ENCODE data around the gene IGBP1. TPM values are rescaled to one million over a fixed set of nuclear protein-coding genes. Genes with fewer than 3 reads are reported as not detected.

Gene IGBP1
- polyA plus RNA-seq, 1 of the 3 experiments (the other 2 are of a cell fraction): 49.4 TPM

DNA sequence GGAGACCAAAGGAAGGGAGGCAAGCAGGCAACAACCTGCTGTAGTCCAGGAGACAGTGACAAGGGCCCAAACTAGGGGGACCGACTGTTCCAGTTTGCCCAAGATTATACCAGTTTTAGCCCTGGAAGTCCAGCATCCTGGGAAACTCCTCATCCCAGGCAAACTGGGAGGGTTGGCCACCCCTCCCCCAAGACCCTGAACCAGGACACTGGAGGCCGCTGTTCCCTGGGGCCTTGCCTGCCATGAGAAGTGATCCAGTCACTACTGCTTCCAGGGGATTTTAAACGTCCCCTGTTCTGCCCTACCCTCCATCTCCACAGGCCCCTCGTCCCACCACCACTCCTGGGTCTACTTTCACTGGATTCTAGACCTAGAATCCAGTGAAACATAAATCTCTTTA is 39.7 kb downstream of the IGBP1 start:
- WGBS (ENCODE audit: low lambda C conversion rate): 30% methylated on average over 2 of the region's 4 CpGs
- no peaks in the 10 kb centered on the region for H3K36me3 ChIP-seq (replicated peaks in 1 of 2; ENCODE audit: control insufficient read depth in 1 of 2, insufficient read depth in 2 of 2, low read length in 1 of 2)
- H3K9me2 ChIP-seq: no peaks in the 10 kb centered on the region
- no peak overlapping the region for H3K9ac ChIP-seq
- H3K4me1 ChIP-seq (ENCODE audit: control insufficient read depth in 1 of 2, insufficient read depth in 2 of 2, low read depth in 1 of 2, low read length in 1 of 2): peaks cover 0 to 5% of the 10 kb centered on the region in 2 experiments; a peak in 2 of 4 replicates
- peaks cover 19% of the 10 kb centered on the region for H3F3A ChIP-seq (replicated peaks; ENCODE audit: insufficient read depth)
- DNase-seq: no peak
- H3K27me3 ChIP-seq (ENCODE audit: insufficient read depth): no peaks in the 10 kb centered on the region
- no peak overlapping the region for H3K27ac ChIP-seq (ENCODE audit: low read depth in 2 of 2, low read length in 1 of 2)
- H3K9me3 ChIP-seq: no peaks in the 10 kb centered on the region
- no peak overlapping the region for H3K4me3 ChIP-seq (ENCODE audit: low read depth in 2 of 2, low read length in 1 of 2)
- TF ChIP-seq RAD21 (IDR thresholded peaks at IDR 0.05; ENCODE audit: low read length) (no peak), YY1 (IDR thresholded peaks at IDR 0.05; ENCODE audit: low read depth) (no peak), EP300 (IDR thresholded peaks at IDR 0.05; ENCODE audit: borderline replicate concordance in 1 of 2, low read depth in 1 of 2, low read length in 1 of 2) (no peak), JUND (IDR thresholded peaks at IDR 0.05) (no peak), TAF1 (IDR thresholded peaks at IDR 0.05; ENCODE audit: borderline replicate concordance, low read depth, low read length) (no peak), SIN3A (IDR thresholded peaks at IDR 0.05; ENCODE audit: borderline replicate concordance, low read depth, low read length) (no peak), RXRA (IDR thresholded peaks at IDR 0.05; ENCODE audit: borderline replicate concordance, low read depth) (no peak), TCF12 (IDR thresholded peaks at IDR 0.05) (no peak)
- TF ChIP-seq, protein P1, sequence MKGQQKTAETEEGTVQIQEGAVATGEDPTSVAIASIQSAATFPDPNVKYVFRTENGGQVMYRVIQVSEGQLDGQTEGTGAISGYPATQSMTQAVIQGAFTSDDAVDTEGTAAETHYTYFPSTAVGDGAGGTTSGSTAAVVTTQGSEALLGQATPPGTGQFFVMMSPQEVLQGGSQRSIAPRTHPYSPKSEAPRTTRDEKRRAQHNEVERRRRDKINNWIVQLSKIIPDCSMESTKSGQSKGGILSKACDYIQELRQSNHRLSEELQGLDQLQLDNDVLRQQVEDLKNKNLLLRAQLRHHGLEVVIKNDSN (IDR thresholded peaks at IDR 0.05; ENCODE audit: borderline replicate concordance, low read depth): no peak
- TF ChIP-seq, protein P2, sequence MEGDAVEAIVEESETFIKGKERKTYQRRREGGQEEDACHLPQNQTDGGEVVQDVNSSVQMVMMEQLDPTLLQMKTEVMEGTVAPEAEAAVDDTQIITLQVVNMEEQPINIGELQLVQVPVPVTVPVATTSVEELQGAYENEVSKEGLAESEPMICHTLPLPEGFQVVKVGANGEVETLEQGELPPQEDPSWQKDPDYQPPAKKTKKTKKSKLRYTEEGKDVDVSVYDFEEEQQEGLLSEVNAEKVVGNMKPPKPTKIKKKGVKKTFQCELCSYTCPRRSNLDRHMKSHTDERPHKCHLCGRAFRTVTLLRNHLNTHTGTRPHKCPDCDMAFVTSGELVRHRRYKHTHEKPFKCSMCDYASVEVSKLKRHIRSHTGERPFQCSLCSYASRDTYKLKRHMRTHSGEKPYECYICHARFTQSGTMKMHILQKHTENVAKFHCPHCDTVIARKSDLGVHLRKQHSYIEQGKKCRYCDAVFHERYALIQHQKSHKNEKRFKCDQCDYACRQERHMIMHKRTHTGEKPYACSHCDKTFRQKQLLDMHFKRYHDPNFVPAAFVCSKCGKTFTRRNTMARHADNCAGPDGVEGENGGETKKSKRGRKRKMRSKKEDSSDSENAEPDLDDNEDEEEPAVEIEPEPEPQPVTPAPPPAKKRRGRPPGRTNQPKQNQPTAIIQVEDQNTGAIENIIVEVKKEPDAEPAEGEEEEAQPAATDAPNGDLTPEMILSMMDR (IDR thresholded peaks at IDR 0.05): no peak
- TF ChIP-seq, protein P3, sequence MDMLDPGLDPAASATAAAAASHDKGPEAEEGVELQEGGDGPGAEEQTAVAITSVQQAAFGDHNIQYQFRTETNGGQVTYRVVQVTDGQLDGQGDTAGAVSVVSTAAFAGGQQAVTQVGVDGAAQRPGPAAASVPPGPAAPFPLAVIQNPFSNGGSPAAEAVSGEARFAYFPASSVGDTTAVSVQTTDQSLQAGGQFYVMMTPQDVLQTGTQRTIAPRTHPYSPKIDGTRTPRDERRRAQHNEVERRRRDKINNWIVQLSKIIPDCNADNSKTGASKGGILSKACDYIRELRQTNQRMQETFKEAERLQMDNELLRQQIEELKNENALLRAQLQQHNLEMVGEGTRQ (IDR thresholded peaks at IDR 0.05; ENCODE audit: borderline replicate concordance, low read depth, low read length): no peak
- ChIA-PET CTCF (no interaction called here), POLR2A (no interaction called here)
- H3K4me2 ChIP-seq: no peak overlapping the region
- no peaks in the 10 kb centered on the region for H3K79me2 ChIP-seq (ENCODE audit: insufficient read depth)
- H2AFZ ChIP-seq (ENCODE audit: low read depth): no peak overlapping the region
- no peaks in the 10 kb centered on the region for H4K20me1 ChIP-seq (ENCODE audit: insufficient read depth)

DNA sequence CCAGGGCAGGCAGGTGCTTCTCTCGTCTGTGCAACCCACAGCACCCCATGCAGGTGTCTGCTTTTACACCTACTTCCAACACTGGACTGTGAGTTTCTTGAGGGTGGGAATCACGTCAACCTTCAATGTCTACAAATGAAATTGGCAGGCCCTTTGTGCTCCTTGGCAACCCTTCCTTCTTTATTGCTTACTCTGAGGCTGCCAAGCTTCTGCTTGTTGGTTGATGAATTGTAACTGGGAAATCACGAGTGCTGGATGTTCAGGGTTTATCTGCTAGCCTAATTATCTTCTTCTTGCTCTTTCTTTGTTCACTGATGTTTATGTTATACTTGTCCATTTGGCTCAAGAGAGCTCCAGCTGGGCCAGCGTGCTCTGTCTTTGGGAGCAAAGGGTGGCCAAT is 41.5 kb downstream of the IGBP1 start:
- H3K4me3 ChIP-seq (ENCODE audit: low read depth in 2 of 2, low read length in 1 of 2): no peak overlapping the region
- no peak overlapping the region for H3K9ac ChIP-seq
- no peaks in the 10 kb centered on the region for H3K79me2 ChIP-seq (ENCODE audit: insufficient read depth)
- no peaks in the 10 kb centered on the region for H4K20me1 ChIP-seq (ENCODE audit: insufficient read depth)
- TF ChIP-seq NFIC (IDR thresholded peaks at IDR 0.05; ENCODE audit: borderline replicate concordance): no peak
- no peak for TF ChIP-seq GABPA (IDR thresholded peaks at IDR 0.05; ENCODE audit: low read depth)
- TF ChIP-seq SIN3A (IDR thresholded peaks at IDR 0.05; ENCODE audit: borderline replicate concordance, low read depth, low read length): no peak
- TF ChIP-seq GATA2 (CRISPR knock-in tag; IDR thresholded peaks at IDR 0.05): no peak
- TF ChIP-seq, protein P3 (IDR thresholded peaks at IDR 0.05; ENCODE audit: borderline replicate concordance, low read depth, low read length): no peak
- TF ChIP-seq FOXJ3 (CRISPR knock-in tag; IDR thresholded peaks at IDR 0.05): no peak
- no peak for TF ChIP-seq MEF2A (IDR thresholded peaks at IDR 0.05; ENCODE audit: borderline replicate concordance, low read depth)
- TF ChIP-seq, protein P1 (IDR thresholded peaks at IDR 0.05; ENCODE audit: borderline replicate concordance, low read depth): no peak
- TF ChIP-seq, protein P4, sequence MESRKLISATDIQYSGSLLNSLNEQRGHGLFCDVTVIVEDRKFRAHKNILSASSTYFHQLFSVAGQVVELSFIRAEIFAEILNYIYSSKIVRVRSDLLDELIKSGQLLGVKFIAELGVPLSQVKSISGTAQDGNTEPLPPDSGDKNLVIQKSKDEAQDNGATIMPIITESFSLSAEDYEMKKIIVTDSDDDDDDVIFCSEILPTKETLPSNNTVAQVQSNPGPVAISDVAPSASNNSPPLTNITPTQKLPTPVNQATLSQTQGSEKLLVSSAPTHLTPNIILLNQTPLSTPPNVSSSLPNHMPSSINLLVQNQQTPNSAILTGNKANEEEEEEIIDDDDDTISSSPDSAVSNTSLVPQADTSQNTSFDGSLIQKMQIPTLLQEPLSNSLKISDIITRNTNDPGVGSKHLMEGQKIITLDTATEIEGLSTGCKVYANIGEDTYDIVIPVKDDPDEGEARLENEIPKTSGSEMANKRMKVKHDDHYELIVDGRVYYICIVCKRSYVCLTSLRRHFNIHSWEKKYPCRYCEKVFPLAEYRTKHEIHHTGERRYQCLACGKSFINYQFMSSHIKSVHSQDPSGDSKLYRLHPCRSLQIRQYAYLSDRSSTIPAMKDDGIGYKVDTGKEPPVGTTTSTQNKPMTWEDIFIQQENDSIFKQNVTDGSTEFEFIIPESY (IDR thresholded peaks at IDR 0.05; ENCODE audit: borderline replicate concordance, low read depth): no peak
- TF ChIP-seq NRF1 (IDR thresholded peaks at IDR 0.05; ENCODE audit: low read depth, low read length): no peak
- no peak for TF ChIP-seq POLR2AphosphoS5 (IDR thresholded peaks at IDR 0.05; ENCODE audit: low read depth, low read length)
- H3K4me2 ChIP-seq: peak overlapping the region; percentile 51; the same call in 1 of the 2 replicates
- H3K9me3 ChIP-seq: no peaks in the 10 kb centered on the region
- H3K4me1 ChIP-seq (ENCODE audit: control insufficient read depth in 1 of 2, insufficient read depth in 2 of 2, low read depth in 1 of 2, low read length in 1 of 2): no peaks in the 10 kb centered on the region; a peak in 1 of 4 replicates
- peaks cover 6% of the 10 kb centered on the region for H3F3A ChIP-seq (replicated peaks; ENCODE audit: insufficient read depth)
- DNase-seq: no peak
- WGBS (ENCODE audit: low lambda C conversion rate): 46% methylated on average over 4 of the region's 4 CpGs
- H2AFZ ChIP-seq (ENCODE audit: low read depth): no peak overlapping the region; the same call in 1 of the 2 replicates
- H3K9me2 ChIP-seq: no peaks in the 10 kb centered on the region
- no peaks in the 10 kb centered on the region for H3K27me3 ChIP-seq (ENCODE audit: insufficient read depth)
- CTCF ChIA-PET: interaction anchor here (0.5 kb wide), 1 partner anchor 9 kb away, joined by 3 read pairs; no protein-coding TSS in a partner anchor
- no peaks in the 10 kb centered on the region for H3K36me3 ChIP-seq (replicated peaks in 1 of 2; ENCODE audit: control insufficient read depth in 1 of 2, insufficient read depth in 2 of 2, low read length in 1 of 2)
- peak overlapping the region in 1 of 2 experiments; percentile 63; a peak in 2 of 4 replicates for H3K27ac ChIP-seq (ENCODE audit: low read depth in 2 of 2, low read length in 1 of 2)
- POLR2A ChIA-PET: no interaction called here
